COLO829 (cell line): ENCODE measurements around the gene TMEM9.

Experiments used
- DNase-seq: peaks from one replicate; pipeline ENCODE4 v3.0.0; 2012; ENCODE audit warnings: low spot score

The TMEM9 gene

DNA sequence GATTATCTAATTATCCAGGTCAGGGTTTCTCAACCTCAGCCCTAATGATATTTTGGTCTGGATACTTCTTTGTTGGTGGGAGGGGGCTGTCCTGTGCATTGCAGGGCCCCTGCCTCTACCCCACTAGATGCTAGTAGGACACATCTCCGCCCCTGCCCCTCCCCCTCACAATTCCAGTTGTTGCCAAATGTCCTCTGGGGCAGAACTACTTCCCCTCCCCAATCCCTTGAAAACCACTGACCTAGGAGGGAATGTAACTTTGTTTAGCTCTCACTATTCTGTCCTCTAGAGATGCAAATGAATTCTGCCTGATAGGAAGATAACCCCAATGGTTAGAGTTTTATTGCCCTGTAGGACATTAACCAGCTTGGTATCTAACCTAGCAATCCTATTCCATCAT lies 50.1 kb downstream of the TMEM9 start:
- no peak for DNase-seq

DNA sequence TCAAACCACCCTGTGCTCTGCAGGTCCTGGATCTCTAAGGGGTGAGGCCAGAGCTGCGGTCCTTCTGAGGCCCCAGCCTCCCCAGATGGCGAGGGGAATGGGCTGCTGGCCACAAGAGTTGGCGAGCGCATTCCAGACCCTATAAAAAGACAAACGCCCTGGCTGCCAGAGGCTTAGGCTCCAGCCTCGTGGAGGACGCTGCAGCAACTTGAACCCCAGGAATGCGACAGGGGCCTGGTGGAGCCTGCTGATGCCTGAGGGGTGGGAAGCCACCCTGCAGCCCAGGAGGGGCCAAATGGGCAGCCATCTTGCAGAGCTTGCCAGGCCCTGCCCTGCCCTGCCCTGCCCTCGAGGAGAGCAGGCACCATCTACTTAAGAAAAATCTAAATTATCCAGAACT lies 50.6 kb downstream of the TMEM9 start:
- no peak for DNase-seq

DNA sequence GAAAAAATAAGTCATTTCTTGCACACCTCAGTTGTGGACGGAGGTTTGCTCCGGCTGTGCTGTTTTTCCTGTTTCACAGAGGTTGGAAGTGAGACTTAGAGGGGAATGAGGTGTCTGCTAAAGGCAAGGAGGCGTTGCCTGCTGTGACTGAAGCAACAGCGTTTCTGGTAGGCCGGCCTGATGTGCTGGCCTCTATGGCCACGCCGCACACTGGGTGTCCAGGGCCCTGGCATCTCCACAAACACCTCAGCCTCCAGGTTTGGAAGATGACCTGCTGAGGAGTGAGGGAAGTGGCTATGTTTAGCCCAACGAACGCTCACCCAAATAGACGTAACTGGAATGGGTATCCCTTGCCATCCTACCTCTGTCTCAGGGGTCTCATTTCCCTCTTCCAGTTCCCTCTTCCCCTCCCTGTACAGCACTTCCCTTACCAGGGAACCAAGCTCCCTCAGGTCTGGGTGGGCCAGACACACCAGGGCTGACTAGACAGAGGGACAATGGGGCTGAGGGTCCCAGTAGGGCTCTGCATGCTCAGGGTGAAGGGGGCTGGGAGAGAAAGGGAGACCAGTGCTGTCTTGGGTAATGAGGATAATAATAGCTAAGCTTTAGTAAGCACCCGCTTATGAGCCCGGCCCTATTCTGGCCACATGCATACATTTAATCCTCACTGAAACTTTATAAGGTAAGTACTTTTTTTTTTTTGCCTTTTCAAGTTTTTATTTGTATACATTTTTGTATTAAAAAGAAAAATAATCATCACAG lies 53.9 kb downstream of the TMEM9 start:
- DNase-seq, result no peak

DNA sequence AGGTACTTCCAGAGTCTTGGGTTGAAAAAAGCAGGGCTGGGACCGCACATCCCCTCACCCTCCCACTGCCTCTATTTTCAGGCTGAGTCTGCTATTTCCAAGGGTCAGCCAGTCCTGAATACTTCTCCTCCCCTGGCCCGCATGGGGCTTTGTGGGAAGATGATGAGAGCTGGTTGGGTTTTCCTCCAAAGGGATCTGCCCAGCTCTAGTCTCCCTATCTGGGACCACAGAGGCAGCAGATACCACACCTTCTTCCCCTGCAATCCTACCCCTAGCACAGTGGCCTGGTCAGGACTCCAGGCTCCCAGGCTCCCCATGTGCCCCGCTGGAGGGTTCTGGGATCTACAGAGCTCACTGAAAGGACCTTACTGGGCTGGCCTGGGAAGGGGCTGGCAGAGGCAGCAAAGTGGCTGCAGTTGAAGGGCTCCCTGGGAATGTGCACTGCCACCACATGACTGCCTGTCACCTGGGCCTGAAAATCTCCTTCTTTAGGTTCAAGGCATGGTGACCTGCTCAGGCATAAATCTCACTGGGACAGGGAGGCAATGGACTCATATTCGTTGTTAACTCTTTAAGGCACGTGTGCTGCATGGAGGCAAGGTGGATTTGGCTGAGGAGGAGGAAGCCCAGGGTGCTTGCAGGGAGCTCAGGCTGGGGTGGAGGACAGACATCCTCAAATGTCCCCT lies 55.1 kb downstream of the TMEM9 start:
- DNase-seq, result no peak

DNA sequence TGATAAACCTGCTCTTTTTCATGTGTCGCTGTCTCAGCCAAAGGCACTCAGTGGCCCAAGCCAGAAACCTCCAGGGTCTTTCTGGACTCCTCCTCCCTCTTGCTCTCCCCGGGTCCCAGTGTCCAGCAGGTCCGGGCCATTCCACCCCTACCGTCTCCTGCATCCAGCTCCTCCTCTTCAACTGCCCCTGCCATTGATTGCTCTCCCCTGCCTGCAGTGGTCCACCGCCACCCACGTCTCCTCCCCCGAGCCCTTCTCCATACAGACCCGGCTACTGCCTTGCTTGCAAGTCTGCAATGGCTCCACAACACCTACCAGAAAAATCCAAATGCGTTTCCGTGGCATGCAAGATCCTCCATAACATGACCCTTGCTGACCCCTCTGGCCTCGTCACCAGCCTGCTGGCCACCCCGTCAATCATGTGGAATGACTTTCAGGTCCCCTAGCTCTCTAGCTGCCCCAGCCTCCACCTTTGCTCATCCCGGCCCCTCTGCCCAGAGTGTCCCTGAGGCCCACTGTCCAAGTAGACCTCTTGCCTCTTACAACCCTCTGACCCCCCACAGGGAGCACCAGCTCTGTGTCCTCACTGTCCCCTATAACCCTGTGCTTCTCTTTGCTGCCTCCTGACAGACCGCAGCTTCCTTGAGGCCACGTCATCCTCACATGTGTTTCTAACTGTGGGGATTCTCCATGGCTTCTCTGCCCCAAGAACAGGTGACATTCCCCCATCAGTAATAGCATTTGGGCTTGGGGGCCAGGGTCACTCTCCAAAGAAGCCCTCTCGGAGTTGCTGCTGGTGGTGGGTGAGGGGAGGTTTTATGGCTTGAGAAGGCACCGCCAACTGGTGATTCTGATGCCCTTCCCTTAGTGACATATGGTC lies 57.1 kb downstream of the TMEM9 start:
- no peak for DNase-seq

DNA sequence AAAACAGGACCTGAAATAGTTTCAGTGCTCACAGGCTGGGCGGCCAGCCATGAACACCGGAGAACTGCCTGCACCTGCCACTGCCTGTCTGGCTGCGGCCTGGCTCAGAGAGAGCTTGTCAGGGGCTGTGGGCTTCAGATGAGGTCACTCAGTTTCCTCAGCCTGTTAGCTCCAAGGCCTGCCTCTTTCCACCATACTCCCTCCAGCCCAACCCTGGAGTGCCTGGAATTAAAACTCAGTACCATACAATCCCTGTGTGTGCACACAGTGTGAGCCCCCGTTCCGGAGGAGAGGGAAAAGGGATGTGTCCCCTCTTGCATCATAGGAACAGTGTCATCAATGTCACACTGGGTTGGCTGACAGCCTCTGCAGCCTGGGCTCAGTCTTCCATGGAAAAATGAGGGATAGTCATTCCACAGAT lies 58.2 kb downstream of the TMEM9 start:
- DNase-seq, result no peak

DNA sequence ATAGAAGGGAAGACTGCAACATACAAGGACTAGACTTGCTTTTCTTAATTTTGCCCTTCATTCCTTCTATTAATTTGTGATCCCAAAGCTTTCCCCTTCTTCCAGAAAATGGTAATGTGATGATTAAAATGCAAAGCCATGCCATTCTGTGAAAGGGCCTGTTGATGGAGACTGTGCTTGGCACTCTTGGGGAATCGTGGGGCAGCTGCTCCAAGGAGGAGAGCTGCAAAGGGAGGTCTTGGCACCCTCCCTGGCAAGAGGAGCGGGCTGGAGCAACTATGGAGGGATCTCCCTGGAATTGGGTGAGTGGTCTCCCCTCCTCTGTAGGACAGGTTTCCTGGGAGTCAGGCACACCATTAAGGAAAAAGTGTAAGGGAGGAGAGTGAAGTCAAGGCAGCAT lies 58.7 kb downstream of the TMEM9 start:
- no peak for DNase-seq

DNA sequence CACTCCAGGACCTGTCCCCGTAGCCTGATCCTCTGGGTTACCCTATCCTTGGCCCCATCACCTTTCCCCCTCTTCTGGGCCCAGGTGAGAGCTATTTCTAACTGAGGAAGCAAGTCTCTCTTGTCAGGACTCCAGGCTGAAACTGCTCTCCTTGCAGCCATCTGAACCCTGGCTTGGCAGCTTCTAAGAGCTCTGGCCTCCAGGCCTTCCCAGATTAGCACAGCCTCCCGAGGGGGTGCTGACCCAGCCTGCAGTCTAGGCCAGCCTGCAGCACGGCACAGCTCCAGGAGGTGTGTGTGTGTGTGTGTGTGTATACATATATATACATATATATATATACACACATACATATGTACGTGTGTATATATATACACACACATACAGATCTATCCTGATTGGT lies 59.4 kb downstream of the TMEM9 start:
- no peak for DNase-seq

DNA sequence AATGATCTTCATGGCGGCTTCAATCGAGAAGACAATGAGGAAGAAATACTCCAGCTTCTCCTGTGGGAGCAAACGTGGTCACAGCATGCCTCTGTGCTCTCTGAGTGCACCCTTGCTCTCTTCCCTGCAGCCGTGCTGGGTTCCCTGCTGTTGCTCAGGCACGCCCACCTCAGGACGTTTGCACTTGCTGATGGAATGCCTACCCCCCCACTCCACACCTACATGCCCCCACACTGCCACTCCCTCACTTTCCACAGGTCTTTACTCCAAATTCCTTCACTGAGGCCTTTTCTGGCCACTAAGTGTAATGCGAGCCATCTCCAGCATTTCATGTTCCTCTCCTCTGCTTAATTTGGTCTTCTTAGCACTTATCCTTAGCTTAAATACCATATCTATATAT lies 60.3 kb downstream of the TMEM9 start:
- no peak for DNase-seq

DNA sequence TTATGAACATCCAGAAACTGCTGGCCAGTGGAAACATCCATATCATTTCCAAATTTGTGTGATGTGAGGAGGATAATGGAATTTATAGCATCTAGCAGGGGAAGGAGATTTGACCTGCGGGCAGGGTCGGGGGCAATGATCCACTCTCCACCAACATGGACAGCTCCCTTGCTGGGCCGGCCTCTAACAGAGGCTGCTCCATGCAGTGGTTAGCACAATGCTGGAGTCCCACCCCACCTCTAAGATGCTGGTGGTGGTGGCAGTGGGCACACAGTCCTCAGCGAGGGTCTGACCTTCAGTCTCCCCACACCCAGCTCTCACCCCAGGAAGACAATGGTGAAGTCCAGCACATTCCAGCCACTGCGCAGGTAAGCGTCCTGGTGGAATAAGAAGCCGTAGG lies 60.7 kb downstream of the TMEM9 start:
- DNase-seq, result no peak

DNA sequence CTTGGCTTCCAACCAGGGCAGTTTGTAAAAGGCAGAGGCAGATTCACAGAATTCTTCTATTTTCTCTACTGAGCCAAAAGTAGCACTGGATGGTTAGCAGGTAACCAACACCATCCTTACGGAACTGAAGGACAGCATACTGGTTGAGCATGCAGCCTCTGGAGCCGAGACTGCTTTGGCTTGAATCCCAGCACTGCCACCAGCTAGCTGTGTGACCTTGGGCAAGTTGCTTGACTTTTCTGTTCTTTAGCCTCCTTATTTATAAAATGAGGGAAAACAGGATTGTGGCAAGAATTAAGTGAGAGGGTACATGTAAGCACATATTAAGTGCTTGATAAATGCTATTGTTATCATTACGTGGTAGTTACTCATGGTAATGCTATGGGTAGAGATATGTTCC lies 61.5 kb downstream of the TMEM9 start:
- DNase-seq, result no peak

DNA sequence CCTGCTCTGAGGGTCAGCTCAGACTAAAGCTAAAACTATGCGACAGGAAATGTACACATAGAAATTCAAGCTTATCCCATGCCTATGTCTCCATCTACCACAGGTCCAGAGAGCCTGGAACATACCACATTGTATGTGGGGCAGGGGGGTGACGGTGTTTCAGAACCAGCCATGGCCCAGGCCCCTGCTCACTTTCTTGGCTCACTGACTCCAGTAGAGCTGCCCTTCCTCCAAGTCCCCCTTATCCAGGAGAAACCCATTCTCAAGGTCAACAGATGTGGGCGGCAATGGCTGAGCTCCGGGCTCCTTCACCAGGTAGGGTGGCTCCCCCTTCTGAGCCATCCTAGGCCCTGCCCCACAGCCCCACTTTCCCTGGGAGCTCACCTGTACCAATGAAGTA lies 63.0 kb downstream of the TMEM9 start:
- no peak for DNase-seq

DNA sequence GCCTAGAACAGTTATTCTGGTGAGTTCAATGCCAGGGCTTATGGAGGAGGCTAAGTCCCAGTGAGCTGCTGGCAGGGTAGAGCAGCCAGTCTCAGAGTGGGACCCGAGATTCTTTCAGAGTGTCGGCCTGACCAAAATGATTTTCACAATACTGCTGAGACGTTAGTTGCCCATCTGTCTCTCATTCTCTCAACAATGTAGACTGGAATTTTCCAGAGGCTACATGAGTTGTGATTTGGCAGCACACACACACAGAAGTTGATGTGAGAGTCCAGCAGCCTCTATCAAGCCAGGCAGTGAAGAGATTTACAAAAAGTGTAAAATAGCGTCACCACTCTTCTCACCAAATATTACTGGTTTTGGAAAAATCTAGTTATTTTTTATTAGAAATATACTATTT lies 63.7 kb downstream of the TMEM9 start:
- DNase-seq, result no peak

DNA sequence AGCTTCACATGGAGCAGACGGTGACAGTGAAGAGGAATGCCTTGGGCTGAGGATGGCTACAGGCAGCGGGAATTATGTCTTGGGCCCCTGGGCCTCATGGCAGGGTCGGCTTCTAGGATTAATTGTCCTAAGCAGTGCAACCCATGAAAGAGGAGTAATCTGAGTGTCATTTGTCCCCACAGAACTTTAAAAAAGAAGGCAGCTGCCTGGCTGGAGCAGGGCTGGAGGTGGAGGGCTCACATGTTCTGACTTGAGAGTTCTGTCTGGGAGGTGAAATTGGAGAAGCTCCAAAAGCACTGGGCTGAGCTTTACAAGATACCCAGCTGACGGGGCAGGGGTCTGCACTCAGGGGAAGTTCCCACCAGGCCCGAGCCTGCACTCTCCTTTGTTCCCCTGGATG lies 64.7 kb downstream of the TMEM9 start:
- no peak for DNase-seq

DNA sequence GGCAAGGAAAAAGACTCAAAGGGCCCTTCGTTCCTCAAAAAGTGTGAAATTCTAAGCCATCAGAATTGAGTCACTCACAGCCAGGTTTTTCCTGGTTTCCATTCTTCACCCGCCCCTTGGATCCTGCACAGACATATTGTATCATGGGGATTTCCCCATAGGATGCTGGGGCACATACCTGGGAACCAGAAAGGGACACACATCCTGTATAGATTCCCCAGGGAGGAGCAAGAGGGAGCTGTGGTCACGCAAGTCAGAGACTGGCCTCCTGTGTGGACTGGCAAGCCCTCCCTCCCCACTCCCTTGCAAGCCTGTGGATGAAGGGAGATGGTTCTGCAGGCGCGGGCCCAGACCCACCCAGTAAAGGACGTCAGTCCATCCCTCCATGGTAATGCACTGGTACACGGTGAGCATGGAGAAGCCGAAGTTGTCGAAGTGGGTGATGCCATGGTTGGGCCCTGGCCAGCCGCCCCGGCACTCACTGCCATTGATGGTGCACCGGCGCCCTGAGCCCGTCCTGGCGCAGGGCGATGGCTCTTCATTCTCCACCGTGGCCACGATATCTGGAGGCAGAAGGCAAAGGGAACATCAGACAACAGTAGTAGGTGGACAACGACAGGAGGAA lies 65.3 kb downstream of the TMEM9 start:
- no peak for DNase-seq

DNA sequence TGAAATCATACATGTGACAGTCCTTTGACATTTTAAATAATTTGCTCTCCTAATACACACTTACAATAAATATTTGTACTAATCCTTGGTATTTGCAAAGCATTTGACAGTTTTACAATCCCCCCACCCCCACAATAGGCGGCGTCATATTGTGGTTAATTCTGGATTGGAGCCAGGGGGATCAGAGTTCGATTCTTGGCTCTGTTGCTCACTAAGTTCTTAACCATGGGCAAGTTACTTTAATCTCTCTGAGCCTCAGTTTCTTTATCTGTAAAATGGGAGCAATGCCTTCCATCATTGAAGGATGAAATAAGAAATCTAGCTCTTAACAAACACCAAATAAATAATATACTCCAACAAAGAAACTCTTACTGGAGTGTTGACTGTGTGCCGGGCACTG lies 65.9 kb downstream of the TMEM9 start:
- DNase-seq, result no peak

DNA sequence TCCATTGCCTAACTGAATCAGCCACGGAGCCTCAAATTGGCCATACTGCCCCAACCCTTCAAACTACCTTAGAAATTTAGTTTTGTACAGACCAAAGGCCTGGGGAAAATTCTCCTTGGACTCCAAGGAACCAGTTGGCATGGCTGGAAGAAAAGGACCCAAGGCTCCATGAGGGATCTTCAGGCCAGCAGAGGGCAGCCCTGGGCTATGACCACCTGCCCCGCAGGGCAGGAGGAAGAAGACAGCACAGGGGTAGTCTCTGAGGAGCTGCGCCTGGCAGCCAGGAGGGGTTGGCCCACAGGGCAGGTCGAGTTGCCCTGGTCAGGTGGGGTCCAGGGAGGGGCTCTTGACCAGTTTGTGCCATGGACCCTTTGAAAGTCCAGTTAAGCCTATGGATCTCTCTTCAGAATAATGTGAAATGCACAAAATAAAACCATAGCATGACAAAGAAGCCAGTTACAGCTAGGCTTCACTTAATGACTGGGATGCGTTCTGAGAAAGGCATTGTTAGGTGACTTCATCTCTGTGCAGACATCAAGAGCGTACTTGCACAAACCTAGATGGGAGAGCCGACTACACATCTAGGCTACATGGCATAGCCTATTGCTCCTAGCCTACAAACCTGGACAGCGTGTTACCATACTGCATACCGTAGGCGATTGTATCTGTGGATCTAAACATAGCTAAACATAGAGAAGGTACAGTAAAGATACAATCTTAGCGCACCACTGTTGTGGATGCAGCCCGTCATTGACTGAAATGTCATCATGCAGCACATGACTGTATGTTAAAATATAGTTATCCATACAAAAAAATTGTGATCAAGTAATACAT lies 68.2 kb downstream of the TMEM9 start:
- peak; percentile 69 for DNase-seq
